Measurements from ENCODE around the gene ARSG. TPM values are rescaled to one million over a fixed set of nuclear protein-coding genes. Genes with fewer than 3 reads are reported as not detected.

Gene ARSG
- total and polyA plus RNA-seq, 2 of the 8 experiments (the other 6 are each of a cell fraction or from before 2014, with no cell fraction given): 3.3 to 4.0 TPM

DNA sequence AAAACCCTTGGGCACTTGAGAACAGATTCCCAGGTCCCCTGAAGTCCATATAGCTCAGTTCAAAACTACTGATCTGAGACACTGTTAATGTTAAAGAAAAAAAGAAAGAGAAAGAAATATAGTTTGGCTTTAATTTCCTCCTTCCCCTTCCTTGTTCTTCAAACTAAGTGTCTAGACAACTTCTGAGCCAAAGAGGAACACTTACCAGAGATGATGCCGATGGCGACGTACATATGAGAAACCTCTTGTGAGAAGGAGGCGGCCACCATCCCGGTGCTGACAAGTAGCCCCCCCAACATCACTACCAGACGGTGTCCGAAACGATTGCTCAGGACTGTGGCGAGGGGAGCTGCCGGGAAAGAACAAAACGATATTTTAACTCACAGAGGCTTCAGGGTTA lies 17.6 kb upstream of the ARSG start:
- Histone ChIP-seq H3K4me2 (ENCODE audit: insufficient read depth in 1 of 2, low read depth in 2 of 2, low read length in 2 of 2) (no peak overlapping the region), H2AFZ (ENCODE audit: low read length) (no peak overlapping the region), H4K5ac (ENCODE audit: insufficient read length, low read depth, low read length) (no peak overlapping the region), H4K8ac (ENCODE audit: extremely low read depth, insufficient read depth, low read length) (no peak overlapping the region), H4K20me1 (replicated peaks in 1 of 2; ENCODE audit: control insufficient read depth in 1 of 2, insufficient read depth in 2 of 2, low read length in 2 of 2) (no peaks in the 10 kb centered on the region), H3K23ac (ENCODE audit: insufficient read length) (no peak overlapping the region), H3K18ac (ENCODE audit: extremely low read depth, low read length) (no peak overlapping the region), H2BK15ac (ENCODE audit: low read length) (no peak overlapping the region), H2AK5ac (ENCODE audit: low read depth, low read length) (no peak overlapping the region), H3K27ac (ENCODE audit: low read depth, low read length) (no peak overlapping the region), H2BK20ac (ENCODE audit: low read length) (no peak overlapping the region), H3K79me2 (ENCODE audit: control insufficient read depth in 1 of 2, insufficient read depth in 2 of 2, low read length in 2 of 2) (no peaks in the 10 kb centered on the region), H2BK5ac (ENCODE audit: low read depth, low read length) (no peak overlapping the region), H2BK120ac (replicated peaks; ENCODE audit: low read depth, low read length) (no peak overlapping the region), H3K79me1 (ENCODE audit: low read depth, low read length) (no peaks in the 10 kb centered on the region), H3K9me3 (ENCODE audit: insufficient read depth in 2 of 2, low read depth in 1 of 2, low read length in 1 of 2) (peaks cover 0 to 8% of the 10 kb centered on the region in 2 experiments; a peak in 3 of 4 replicates), H3K23me2 (ENCODE audit: low read depth, low read length) (no peaks in the 10 kb centered on the region), H3K9ac (replicated peaks in 1 of 4; ENCODE audit: extremely low read depth in 1 of 4, low read depth in 3 of 4, low read length in 3 of 4) (no peak overlapping the region), H3K4ac (replicated peaks; ENCODE audit: insufficient read length, low read depth, low read length) (no peak overlapping the region), H3K36me3 (ENCODE audit: control insufficient read depth in 2 of 4, insufficient read depth in 4 of 4, low read length in 3 of 4) (no peaks in the 10 kb centered on the region), H3K4me1 (replicated peaks in 1 of 4; ENCODE audit: control insufficient read depth in 3 of 4, insufficient read depth in 4 of 4, low read length in 3 of 4) (no peaks in the 10 kb centered on the region), H2BK12ac (ENCODE audit: low read depth, low read length) (no peak overlapping the region), H3K56ac (replicated peaks; ENCODE audit: insufficient read length, low read depth, low read length) (no peak overlapping the region), H3K14ac (ENCODE audit: insufficient read length) (no peak overlapping the region), H3K27me3 (replicated peaks in 1 of 4; ENCODE audit: control insufficient read depth in 3 of 4, extremely low read depth in 1 of 4, insufficient read depth in 3 of 4, low read length in 3 of 4) (no peaks in the 10 kb centered on the region), H4K91ac (replicated peaks; ENCODE audit: insufficient read length, low read length) (no peak overlapping the region), H3K4me3 (ENCODE audit: extremely low read depth in 1 of 4, insufficient read depth in 2 of 4, low read depth in 3 of 4, low read length in 4 of 4) (no peak overlapping the region)
- POLR2A ChIA-PET (ENCODE audit: partially characterized antibody): no interaction called here
- TF ChIP-seq FOSL1 (IDR thresholded peaks at IDR 0.05; ENCODE audit: insufficient read depth, low read depth, low read length) (no peak), CREB1 (IDR thresholded peaks at IDR 0.05) (no peak), SUZ12 (IDR thresholded peaks at IDR 0.05; ENCODE audit: low read length) (no peak), SRF (IDR thresholded peaks at IDR 0.05; ENCODE audit: low read depth, low read length) (no peak), RFX5 (IDR thresholded peaks at IDR 0.05; ENCODE audit: borderline replicate concordance, low read depth, low read length) (no peak), CBX5 (IDR thresholded peaks at IDR 0.05; ENCODE audit: low read depth, low read length) (no peak), SIX5 (IDR thresholded peaks at IDR 0.05; ENCODE audit: low read depth, low read length) (no peak), RAD21 (IDR thresholded peaks at IDR 0.05 in 1 of 2, conservative IDR thresholded peaks at IDR 0.05 in 1 of 2; ENCODE audit: low read depth in 2 of 2, low read length in 2 of 2) (no peak), GTF2F1 (IDR thresholded peaks at IDR 0.05; ENCODE audit: borderline replicate concordance, low read depth, low read length) (no peak), TBP (IDR thresholded peaks at IDR 0.05; ENCODE audit: low read depth, low read length) (no peak)
- CTCF ChIA-PET (ENCODE audit: partially characterized antibody): no interaction called here
- DNase-seq (ENCODE audit: low read depth in 1 of 2, low spot score in 2 of 2) (peak in 1 of 2 experiments; percentile 24), FAIRE-seq (no peak)
- 91% methylated on average over 11 of the region's 11 CpGs; no CpG with 5 or more reads in 1 of the 2 experiments for WGBS, 2 experiments (ENCODE audit: extremely low coverage in 1 of 2, insufficient coverage in 1 of 2, insufficient read length in 1 of 2, insufficient replicate concordance in 2 of 2, low coverage in 1 of 2, low lambda C conversion rate in 2 of 2, missing lambda C conversion rate in 1 of 2)

Measured in H1 (cell line).